ENCODE results near the gene BBOX1.
"Not testable (repeated sequence)": the region's sequence is repeated elsewhere in the genome, so short reads cannot be mapped to it uniquely, and the experiment has no call there.

Gene BBOX1

GRCh38 chr11:27083241-27083640, 42.6 kb downstream of the BBOX1 start:
- DNase-seq (ENCODE audit: low read depth in 2 of 2, low spot score in 1 of 2) = no peak

DNA sequence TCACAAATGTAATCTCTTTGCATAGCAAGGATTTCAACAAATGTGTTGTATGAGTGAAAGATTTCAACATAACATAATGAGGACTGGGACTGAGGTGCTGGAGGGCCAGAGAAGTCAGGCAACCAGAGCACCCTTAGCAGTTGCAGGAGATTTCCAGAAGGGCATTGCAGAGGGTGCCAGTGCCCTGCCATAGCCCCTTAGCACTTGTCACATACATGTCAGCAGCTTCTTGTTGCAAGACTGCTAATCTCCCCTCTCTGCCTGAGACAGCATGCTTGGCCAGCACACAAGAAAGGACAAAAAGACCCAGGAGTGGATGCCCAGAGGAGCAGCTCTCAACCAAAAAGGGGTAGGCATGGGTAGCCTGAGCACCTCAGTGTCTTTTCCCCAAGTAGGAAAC, 43.2 kb downstream of the BBOX1 start:
- no peak for DNase-seq (ENCODE audit: low read depth in 2 of 2, low spot score in 1 of 2)

GRCh38 chr11:27084518-27084917, 43.9 kb downstream of the BBOX1 start:
- no peak for DNase-seq (ENCODE audit: low read depth in 2 of 2, low spot score in 1 of 2)

- DNase-seq (ENCODE audit: low read depth in 2 of 2, low spot score in 1 of 2) = no peak
These were observed 44.5 kb downstream of the BBOX1 start for GRCh38 chr11:27085111-27085510.

DNA sequence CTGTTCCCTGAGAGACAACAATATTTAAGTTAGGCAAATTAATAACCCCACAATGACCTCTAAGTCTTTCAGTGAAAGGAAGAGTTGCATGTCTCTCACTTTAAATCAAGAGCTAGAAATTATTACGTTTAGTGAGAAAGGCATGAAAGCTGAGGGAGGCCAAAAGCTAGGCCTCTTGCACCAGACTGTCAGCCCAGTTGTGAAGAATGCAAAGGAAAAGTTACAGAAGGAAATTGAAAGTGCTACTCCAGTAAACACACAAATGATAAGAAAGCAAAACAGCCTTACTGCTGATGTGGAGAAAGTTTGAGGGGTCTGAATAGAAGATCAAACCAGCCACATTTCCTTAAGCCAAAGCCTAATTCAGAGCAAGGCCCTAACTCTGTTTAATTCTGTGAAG, 45.0 kb downstream of the BBOX1 start:
- no peak for DNase-seq (ENCODE audit: low read depth in 2 of 2, low spot score in 1 of 2)

- no peak for DNase-seq (ENCODE audit: low read depth in 2 of 2, low spot score in 1 of 2)
These were observed 46.8 kb downstream of the BBOX1 start for GRCh38 chr11:27087432-27087831.

DNA sequence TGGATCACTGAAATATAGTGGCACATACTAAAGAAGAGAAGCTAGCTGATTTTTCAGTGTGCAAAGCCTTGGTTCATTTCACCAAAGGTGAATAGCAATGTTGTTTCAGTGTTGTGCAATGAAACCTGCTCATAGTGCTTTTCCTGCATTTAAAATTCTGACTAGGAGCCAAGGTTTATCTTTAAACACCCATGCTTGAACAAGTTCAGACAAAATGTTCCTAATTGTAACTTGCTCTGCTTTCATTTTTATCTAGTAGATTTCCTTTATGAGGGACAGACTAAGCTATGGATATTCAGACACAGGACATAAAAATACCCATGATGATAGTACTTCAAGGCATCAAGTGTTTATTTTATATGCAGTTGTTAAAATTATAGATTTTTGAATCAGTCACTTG, 47.7 kb downstream of the BBOX1 start:
- no peak for DNase-seq (ENCODE audit: low read depth in 2 of 2, low spot score in 1 of 2)

GRCh38 chr11:27089746-27090145, 49.1 kb downstream of the BBOX1 start:
- no peak for DNase-seq (ENCODE audit: low read depth in 2 of 2, low spot score in 1 of 2)

- DNase-seq (ENCODE audit: low read depth in 2 of 2, low spot score in 1 of 2) = not testable (repeated sequence)
These were observed 49.8 kb downstream of the BBOX1 start for GRCh38 chr11:27090357-27090948.

GRCh38 chr11:27094120-27094519, 53.5 kb downstream of the BBOX1 start:
- DNase-seq (ENCODE audit: low read depth in 2 of 2, low spot score in 1 of 2) = no peak

- DNase-seq (ENCODE audit: low read depth in 2 of 2, low spot score in 1 of 2) = no peak
These were observed 54.4 kb downstream of the BBOX1 start for GRCh38 chr11:27095059-27095458.

DNA sequence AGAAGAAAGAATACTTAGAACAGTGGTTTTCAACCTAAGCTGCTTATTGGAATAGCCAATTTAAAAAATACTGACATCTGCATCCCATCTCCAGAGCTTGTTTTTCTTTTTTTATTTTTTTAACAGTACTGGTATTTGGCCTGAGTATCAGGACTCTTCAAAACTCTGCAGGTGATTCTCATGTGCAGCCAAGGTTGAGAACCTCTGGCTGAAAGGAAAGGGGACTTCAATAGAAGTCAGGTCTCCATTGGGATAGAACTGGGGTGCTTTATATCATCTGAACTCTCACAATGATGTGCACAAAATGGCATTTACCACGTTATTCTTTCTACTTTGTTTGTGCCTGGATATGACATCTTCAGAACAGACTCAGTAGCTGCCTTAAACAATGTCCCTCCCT, 55.3 kb downstream of the BBOX1 start:
- no peak for DNase-seq (ENCODE audit: low read depth in 2 of 2, low spot score in 1 of 2)

GRCh38 chr11:27097551-27097950, 56.9 kb downstream of the BBOX1 start:
- no peak for DNase-seq (ENCODE audit: low read depth in 2 of 2, low spot score in 1 of 2)

- no peak for DNase-seq (ENCODE audit: low read depth in 2 of 2, low spot score in 1 of 2)
These were observed 59.9 kb downstream of the BBOX1 start for GRCh38 chr11:27100534-27100933.

- DNase-seq (ENCODE audit: low read depth in 2 of 2, low spot score in 1 of 2) = no peak
These were observed 66.9 kb downstream of the BBOX1 start for GRCh38 chr11:27107548-27107947.

GRCh38 chr11:27108809-27109208, 68.2 kb downstream of the BBOX1 start:
- DNase-seq (ENCODE audit: low read depth in 2 of 2, low spot score in 1 of 2) = no peak

DNA sequence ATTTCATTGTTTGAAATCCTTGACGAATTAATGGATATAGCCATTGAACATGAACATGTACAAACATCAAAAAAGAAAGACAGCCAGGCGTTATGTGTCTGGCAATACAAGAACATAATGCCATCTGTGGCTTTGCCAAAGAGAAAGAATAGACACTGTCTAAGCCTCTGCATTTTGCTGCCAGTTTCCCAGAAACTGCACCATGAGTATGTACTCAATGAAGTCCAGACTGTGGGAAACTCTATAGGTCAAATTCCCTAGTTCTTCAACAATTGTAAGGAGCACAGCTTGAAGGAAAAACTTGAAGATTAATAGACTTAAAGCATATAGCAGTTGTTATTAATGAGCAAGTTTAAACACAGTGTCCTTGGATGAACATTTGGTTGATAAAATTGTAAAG, 71.3 kb downstream of the BBOX1 start:
- DNase-seq (ENCODE audit: low read depth in 2 of 2, low spot score in 1 of 2) = no peak

DNA sequence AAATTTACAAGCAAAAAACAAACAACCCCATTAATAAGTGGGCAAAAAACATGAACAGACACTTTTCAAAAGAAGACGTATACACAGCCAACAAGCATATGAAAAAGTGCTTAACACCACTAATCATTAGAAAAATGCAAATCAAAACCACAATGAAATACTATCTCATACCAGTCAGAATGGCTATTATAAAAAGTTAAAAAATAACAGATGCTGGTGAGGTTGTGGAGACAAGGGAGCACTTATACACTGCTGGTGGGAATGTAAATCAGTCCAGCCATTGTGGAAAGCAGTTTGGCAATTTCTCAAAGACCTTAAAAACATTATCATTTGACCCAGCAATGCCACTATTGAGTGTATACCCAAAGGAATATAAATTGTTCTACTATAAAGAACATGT, 72.3 kb downstream of the BBOX1 start:
- DNase-seq (ENCODE audit: low read depth in 2 of 2, low spot score in 1 of 2) = no peak

DNA sequence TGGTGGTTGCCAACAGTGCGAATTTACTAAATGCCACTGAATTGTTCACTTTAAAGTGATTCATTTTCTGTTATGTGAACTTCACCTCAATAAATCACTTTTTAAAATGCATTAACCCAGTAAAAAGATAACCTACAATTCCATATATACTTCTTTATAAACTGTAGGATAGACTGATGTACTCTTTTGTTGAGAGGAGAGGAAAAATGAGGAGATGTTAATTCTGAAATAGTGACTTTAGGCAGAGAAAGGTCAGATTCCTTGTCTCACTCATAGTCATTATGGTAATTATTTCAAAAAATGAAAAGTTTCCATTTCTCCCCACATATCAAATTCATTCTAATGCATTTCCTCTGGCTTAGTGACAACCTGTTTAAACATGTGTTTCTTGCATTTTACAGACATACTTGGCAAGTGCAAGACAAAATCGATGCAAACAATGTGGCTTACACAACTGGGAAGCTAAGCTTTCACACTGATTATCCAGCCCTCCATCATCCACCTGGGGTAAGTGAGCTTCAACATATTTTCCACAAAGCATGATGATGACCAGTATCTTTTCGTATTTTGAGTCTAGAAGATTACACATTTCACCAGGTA, 74.5 kb downstream of the BBOX1 start:
- no peak for DNase-seq (ENCODE audit: low read depth in 2 of 2, low spot score in 1 of 2)

DNA sequence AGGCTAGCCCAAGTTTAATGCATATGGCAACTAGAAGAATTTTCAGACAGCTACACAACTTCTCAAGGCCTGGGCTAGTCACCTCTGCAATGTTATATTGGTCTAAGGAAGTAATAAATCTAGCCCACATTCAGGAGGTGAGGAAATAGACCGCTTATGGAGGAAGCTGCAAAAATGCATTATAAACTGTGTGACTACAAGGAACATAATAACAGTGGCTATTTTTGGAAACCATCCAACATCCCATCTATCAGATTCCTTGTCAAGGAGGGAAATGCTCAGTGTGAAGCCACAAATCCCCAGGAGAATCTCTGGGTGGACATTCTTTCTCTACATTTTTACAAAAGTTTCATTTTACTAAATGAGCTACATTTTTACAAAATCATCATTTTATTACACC, 76.1 kb downstream of the BBOX1 start:
- no peak for DNase-seq (ENCODE audit: low read depth in 2 of 2, low spot score in 1 of 2)

- DNase-seq (ENCODE audit: low read depth in 2 of 2, low spot score in 1 of 2) = no peak
These were observed 77.8 kb downstream of the BBOX1 start for GRCh38 chr11:27118371-27118770.

- no peak for DNase-seq (ENCODE audit: low read depth in 2 of 2, low spot score in 1 of 2)
These were observed 78.3 kb downstream of the BBOX1 start for GRCh38 chr11:27118949-27119348.

- DNase-seq (ENCODE audit: low read depth in 2 of 2, low spot score in 1 of 2) = no peak
These were observed 78.8 kb downstream of the BBOX1 start for GRCh38 chr11:27119396-27119795.

Measured in stimulated activated CD8-positive, alpha-beta memory T cell treated with anti-CD3 and anti-CD28 coated beads, Interleukin-4, amount 100 ng/mL, for 1 hour (primary cell).